ENCODE data around the gene CDYL. TPM values are rescaled to one million over a fixed set of nuclear protein-coding genes. Genes with fewer than 3 reads are reported as not detected.

Gene CDYL
- polyA plus RNA-seq, 1 of the 3 experiments (the other 2 are of a cell fraction): 13.3 TPM

- 50% methylated on average over 4 of the region's 6 CpGs for WGBS (ENCODE audit: low lambda C conversion rate)
- H3K79me2 ChIP-seq (ENCODE audit: insufficient read depth): no peaks in the 10 kb centered on the region
- H2AFZ ChIP-seq (ENCODE audit: low read depth): no peak overlapping the region
- ChIA-PET POLR2A (no interaction called here), CTCF (interaction anchor here (1.2 kb wide), 1 partner anchor 14 kb away, joined by 4 read pairs; no protein-coding TSS in a partner anchor)
- no peak for DNase-seq
- no peaks in the 10 kb centered on the region for H3K9me2 ChIP-seq
- H3K4me1 ChIP-seq (ENCODE audit: control insufficient read depth in 1 of 2, insufficient read depth in 2 of 2, low read depth in 1 of 2, low read length in 1 of 2): peaks cover 0 to 6% of the 10 kb centered on the region in 2 experiments; a peak in 1 of 4 replicates
- TF ChIP-seq USF2 (IDR thresholded peaks at IDR 0.05; ENCODE audit: borderline replicate concordance, low read depth, low read length) (no peak), FOXJ3 (CRISPR knock-in tag; IDR thresholded peaks at IDR 0.05) (no peak), RXRA (IDR thresholded peaks at IDR 0.05; ENCODE audit: borderline replicate concordance, low read depth) (no peak), REST (IDR thresholded peaks at IDR 0.05; ENCODE audit: low read depth, low read length) (no peak), RFX5 (IDR thresholded peaks at IDR 0.05; ENCODE audit: low read length) (no peak), YY1 (IDR thresholded peaks at IDR 0.05; ENCODE audit: low read depth) (no peak), SMC3 (IDR thresholded peaks at IDR 0.05; ENCODE audit: low read depth, low read length) (no peak), MEF2A (IDR thresholded peaks at IDR 0.05; ENCODE audit: borderline replicate concordance, low read depth) (no peak), PBX3 (IDR thresholded peaks at IDR 0.05) (no peak), RCOR1 (IDR thresholded peaks at IDR 0.05; ENCODE audit: low read length) (no peak), TAF1 (IDR thresholded peaks at IDR 0.05; ENCODE audit: borderline replicate concordance, low read depth, low read length) (no peak), NRF1 (IDR thresholded peaks at IDR 0.05; ENCODE audit: low read depth, low read length) (no peak)
- H3K27me3 ChIP-seq (ENCODE audit: insufficient read depth): no peaks in the 10 kb centered on the region
- no peak overlapping the region for H3K9ac ChIP-seq
- no peak overlapping the region for H3K27ac ChIP-seq (ENCODE audit: low read depth in 2 of 2, low read length in 1 of 2)
- H3K4me2 ChIP-seq: no peak overlapping the region
- no peak overlapping the region for H3K4me3 ChIP-seq (ENCODE audit: low read depth in 2 of 2, low read length in 1 of 2)
- H3K36me3 ChIP-seq (replicated peaks in 1 of 2; ENCODE audit: control insufficient read depth in 1 of 2, insufficient read depth in 2 of 2, low read length in 1 of 2): no peaks in the 10 kb centered on the region
- no peaks in the 10 kb centered on the region for H3F3A ChIP-seq (replicated peaks; ENCODE audit: insufficient read depth)
- H4K20me1 ChIP-seq (ENCODE audit: insufficient read depth): no peaks in the 10 kb centered on the region
- H3K9me3 ChIP-seq: peaks cover 6% of the 10 kb centered on the region; the same call in 1 of the 2 replicates
These were observed 205.6 kb downstream of the CDYL start for GRCh38 chr6:4981761-4982160.
